SHP77 treated with DMSO at 0.1 percent for 48 hours (cell line): ENCODE results near the gene PRIM2.
"Not testable (repeated sequence)": the region's sequence is repeated elsewhere in the genome, so short reads cannot be mapped to it uniquely, and the experiment has no call there.

Experiments
- DNase-seq: peaks from one replicate; lab custom pipeline; 2025; lab: John Stamatoyannopoulos, UW

Gene PRIM2

GRCh38 chr6:57310095-57310816 lies 7.2 kb upstream of the PRIM2 start:
- DNase-seq: not testable (repeated sequence)

- DNase-seq: no peak
Observed at GRCh38 chr6:57310817-57311157, 6.6 kb upstream of the PRIM2 start.

- not testable (repeated sequence) for DNase-seq
Observed at GRCh38 chr6:57311300-57312003, 6.0 kb upstream of the PRIM2 start.

- no peak for DNase-seq
Observed at GRCh38 chr6:57312004-57312345, 5.5 kb upstream of the PRIM2 start.

- DNase-seq: no peak
Observed at GRCh38 chr6:57313009-57313408, 4.4 kb upstream of the PRIM2 start.

GRCh38 chr6:57313711-57314471 lies 3.5 kb upstream of the PRIM2 start:
- DNase-seq: peak; percentile 36

GRCh38 chr6:57315111-57315510 lies 2.3 kb upstream of the PRIM2 start:
- no peak for DNase-seq

- DNase-seq: no peak
Observed at GRCh38 chr6:57315851-57316250, 1.6 kb upstream of the PRIM2 start.

- peak; percentile 78 for DNase-seq
Observed at GRCh38 chr6:57316581-57317059, 810 bp upstream of the PRIM2 start.

- no peak for DNase-seq
Observed at GRCh38 chr6:57324538-57324937, 7.1 kb downstream of the PRIM2 start.

GRCh38 chr6:57327311-57327710 lies 9.9 kb downstream of the PRIM2 start:
- no peak for DNase-seq

GRCh38 chr6:57328074-57328473 lies 10.6 kb downstream of the PRIM2 start:
- DNase-seq: no peak

- no peak for DNase-seq
Observed at GRCh38 chr6:57329933-57330332, 12.5 kb downstream of the PRIM2 start.

GRCh38 chr6:57342148-57342669 lies 24.8 kb downstream of the PRIM2 start:
- no peak for DNase-seq

- not testable (repeated sequence) for DNase-seq
Observed at GRCh38 chr6:57343342-57343741, 25.9 kb downstream of the PRIM2 start.

GRCh38 chr6:57346715-57347114 lies 29.3 kb downstream of the PRIM2 start:
- not testable (repeated sequence) for DNase-seq

GRCh38 chr6:57347597-57347996 lies 30.2 kb downstream of the PRIM2 start:
- not testable (repeated sequence) for DNase-seq

GRCh38 chr6:57350443-57350842 lies 33.0 kb downstream of the PRIM2 start:
- not testable (repeated sequence) for DNase-seq

- not testable (repeated sequence) for DNase-seq
Observed at GRCh38 chr6:57352596-57352995, 35.2 kb downstream of the PRIM2 start.

GRCh38 chr6:57358319-57358718 lies 40.9 kb downstream of the PRIM2 start:
- DNase-seq: not testable (repeated sequence)

GRCh38 chr6:57359766-57360165 lies 42.3 kb downstream of the PRIM2 start:
- DNase-seq: not testable (repeated sequence)

- not testable (repeated sequence) for DNase-seq
Observed at GRCh38 chr6:57362340-57362739, 44.9 kb downstream of the PRIM2 start.
